Body of pancreas (tissue), 4 donors: Measurements from ENCODE around the gene PTPRN2. TPM values are rescaled to one million over a fixed set of nuclear protein-coding genes. Genes with fewer than 3 reads are reported as not detected.

Source experiments
- ATAC-seq: fragments of 150-250 bp; one replicate; pipeline ENCODE4 v1.9.1; 2016
- DNase-seq, 4 donors: peaks; one replicate each; pipeline ENCODE4 v3.0.0-alpha.2; 2019
- H3K27ac ChIP-seq, 4 donors: fragments of 200-600 bp; sonication (generic); 1 replicate in 3 of 4; 2 replicates in 1 of 4; pipeline versions ENCODE4 v1.5.1 to v1.6.1; 2016 to 2019; ENCODE audit warnings: mild to moderate bottlenecking in 1 of 4, mixed read lengths in 1 of 4, moderate library complexity in 1 of 4
- H3K27me3 ChIP-seq, 2 donors: fragments of 200-600 bp; sonication (generic); one replicate each; pipeline ENCODE4 v1.6.0; 2016; ENCODE audit warnings: mild to moderate bottlenecking in 1 of 2
- H3K36me3 ChIP-seq, 2 donors: fragments of 200-600 bp; sonication (generic); replicated peaks in 1 of 2; 2 replicates each; pipeline ENCODE4 v1.5.1; 2016; ENCODE audit warnings: low read depth in 2 of 2; ENCODE audit not compliant: insufficient read depth in 1 of 2
- H3K4me1 ChIP-seq: fragments of 200-600 bp; sonication (generic); one replicate; pipeline ENCODE4 v1.6.0; 2016
- H3K4me3 ChIP-seq, 2 donors: fragments of 200-600 bp; sonication (generic); 1 replicate in 1 of 2; 2 replicates in 1 of 2; pipeline ENCODE4 v1.5.1; 2016 to 2019
- H3K9me3 ChIP-seq, 3 donors: fragments of 200-600 bp; sonication (generic); 1 replicate in 2 of 3; 2 replicates in 1 of 3; pipeline ENCODE4 v1.5.1; 2016
- POLR2A ChIP-seq, 3 donors: fragments of 450-650 bp; IDR thresholded peaks; one replicate each; pipeline ENCODE4 v1.6.1; 2016; ENCODE audit warnings: antibody characterized with exemption in 3 of 3, mild to moderate bottlenecking in 2 of 3
- WGBS, 2 donors: methylation state at CpG; one replicate each; pipeline ENCODE4 v1.1.5; 2017; 5-methylcytosine and 5-hydroxymethylcytosine counted together
- intact Hi-C: fragments of 100-400 bp; cut with DNase I; formaldehyde crosslinking; loops from one replicate; pipeline ENCODE4 v1.15.1; 2023
- total RNA-seq, 2 donors: library from RNA; depleted of rRNA; stranded (reverse); fragments of >200 nt; gene quantifications; one replicate each; pipeline ENCODE4 v1.1.0, GENCODE V29; 2016
- TF ChIP-seq, protein P1 (sequence below), 7 experiments: fragments of 450-650 bp in 4 of 7; fragments of 200-600 bp in 3 of 7; sonication (generic) in 3 of 7; IDR thresholded peaks; one replicate each; pipeline ENCODE4 v1.5.1; 2016 to 2019; ENCODE audit warnings: antibody characterized with exemption in 7 of 7

PTPRN2 gene
- total RNA-seq, 2 donors from 2014 or later = 31.6 to 76.1 TPM

DNA sequence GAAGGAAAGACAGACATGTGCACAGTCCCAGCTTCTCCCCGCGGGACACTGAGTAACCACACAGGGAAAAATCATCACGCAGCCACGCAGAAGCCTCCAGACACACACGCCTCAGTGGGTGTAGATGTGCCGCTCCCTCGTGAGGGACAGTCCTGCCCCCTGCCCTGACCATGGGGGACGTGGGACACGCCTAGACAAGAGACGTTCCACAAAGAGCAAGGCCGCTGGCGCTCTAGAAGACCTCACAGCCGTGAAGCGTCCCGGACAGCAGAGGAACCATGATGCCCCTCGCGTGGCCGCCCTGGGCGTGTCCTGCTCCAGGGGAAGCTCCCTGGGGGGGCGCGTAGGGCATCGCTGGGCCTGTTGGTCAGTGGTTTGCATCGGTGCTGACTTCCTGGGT lies 1040.0 kb downstream of the PTPRN2 start:
- Histone ChIP-seq H3K4me1 (no peaks in the 10 kb centered on the region), H3K4me3 (no peak overlapping the region), H3K27ac (no peak overlapping the region), H3K36me3 (no peaks in the 10 kb centered on the region), H3K9me3 (no peaks in the 10 kb centered on the region), H3K27me3 (no peaks in the 10 kb centered on the region)
- intact Hi-C loops = no loop called here
- 91 to 98% methylated on average over 19 to 21 of the region's 23 CpGs for WGBS, 2 donors
- DNase-seq (no peak), ATAC-seq (no peak)
- no peak for TF ChIP-seq POLR2A (IDR thresholded peaks at IDR 0.05)
- TF ChIP-seq, protein P1, sequence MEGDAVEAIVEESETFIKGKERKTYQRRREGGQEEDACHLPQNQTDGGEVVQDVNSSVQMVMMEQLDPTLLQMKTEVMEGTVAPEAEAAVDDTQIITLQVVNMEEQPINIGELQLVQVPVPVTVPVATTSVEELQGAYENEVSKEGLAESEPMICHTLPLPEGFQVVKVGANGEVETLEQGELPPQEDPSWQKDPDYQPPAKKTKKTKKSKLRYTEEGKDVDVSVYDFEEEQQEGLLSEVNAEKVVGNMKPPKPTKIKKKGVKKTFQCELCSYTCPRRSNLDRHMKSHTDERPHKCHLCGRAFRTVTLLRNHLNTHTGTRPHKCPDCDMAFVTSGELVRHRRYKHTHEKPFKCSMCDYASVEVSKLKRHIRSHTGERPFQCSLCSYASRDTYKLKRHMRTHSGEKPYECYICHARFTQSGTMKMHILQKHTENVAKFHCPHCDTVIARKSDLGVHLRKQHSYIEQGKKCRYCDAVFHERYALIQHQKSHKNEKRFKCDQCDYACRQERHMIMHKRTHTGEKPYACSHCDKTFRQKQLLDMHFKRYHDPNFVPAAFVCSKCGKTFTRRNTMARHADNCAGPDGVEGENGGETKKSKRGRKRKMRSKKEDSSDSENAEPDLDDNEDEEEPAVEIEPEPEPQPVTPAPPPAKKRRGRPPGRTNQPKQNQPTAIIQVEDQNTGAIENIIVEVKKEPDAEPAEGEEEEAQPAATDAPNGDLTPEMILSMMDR (IDR thresholded peaks at IDR 0.05) = no peak

DNA sequence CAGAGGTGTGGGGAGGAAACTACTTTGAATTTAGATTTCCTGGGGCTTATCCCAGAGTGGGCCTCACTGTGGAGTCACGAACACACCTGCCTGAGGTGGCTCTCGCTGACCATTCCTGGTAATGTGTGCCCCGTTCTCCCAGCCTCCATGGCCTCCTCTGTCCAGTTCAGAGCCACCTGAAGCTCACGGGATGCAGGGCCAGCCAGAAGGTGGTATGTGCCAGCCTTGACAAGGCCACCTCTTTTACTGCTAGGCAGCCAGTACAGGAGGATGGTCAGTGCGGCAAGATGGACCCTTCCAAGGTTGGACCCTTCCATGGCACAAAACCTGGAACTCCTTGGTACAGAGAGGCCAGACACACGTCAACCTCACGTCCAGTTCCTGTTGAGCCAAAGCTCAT lies 1040.5 kb downstream of the PTPRN2 start:
- Histone ChIP-seq H3K27ac (no peak overlapping the region), H3K9me3 (no peaks in the 10 kb centered on the region), H3K36me3 (no peaks in the 10 kb centered on the region), H3K4me3 (no peak overlapping the region), H3K27me3 (no peaks in the 10 kb centered on the region), H3K4me1 (no peaks in the 10 kb centered on the region)
- TF ChIP-seq POLR2A (IDR thresholded peaks at IDR 0.05) = no peak
- TF ChIP-seq, protein P1 (IDR thresholded peaks at IDR 0.05) = no peak
- no peak for ATAC-seq
- 90 to 94% methylated on average over 5 to 7 of the region's 7 CpGs for WGBS, 2 donors
- intact Hi-C loops = no loop called here
- DNase-seq = no peak

GRCh38 chr7:157545681-157546060 lies 1042.0 kb downstream of the PTPRN2 start:
- no peak overlapping the region for H3K4me3 ChIP-seq
- no peaks in the 10 kb centered on the region for H3K4me1 ChIP-seq
- H3K27me3 ChIP-seq = no peaks in the 10 kb centered on the region
- WGBS, 2 donors = 91 to 95% methylated on average over 17 of the region's 17 CpGs
- no peak for DNase-seq
- no peaks in the 10 kb centered on the region for H3K9me3 ChIP-seq
- H3K36me3 ChIP-seq = no peaks in the 10 kb centered on the region
- no peak for ATAC-seq
- H3K27ac ChIP-seq = no peak overlapping the region
- TF ChIP-seq, protein P1 (IDR thresholded peaks at IDR 0.05) = no peak
- TF ChIP-seq POLR2A (IDR thresholded peaks at IDR 0.05) = no peak
- intact Hi-C loops = no loop called here

- intact Hi-C loops = no loop called here
- H3K4me3 ChIP-seq = no peak overlapping the region
- no peaks in the 10 kb centered on the region for H3K27me3 ChIP-seq
- no peak overlapping the region for H3K27ac ChIP-seq
- H3K4me1 ChIP-seq = no peaks in the 10 kb centered on the region
- DNase-seq (no peak), ATAC-seq (no peak)
- TF ChIP-seq, protein P1 (IDR thresholded peaks at IDR 0.05) = no peak
- TF ChIP-seq POLR2A (IDR thresholded peaks at IDR 0.05) = no peak
- 83 to 84% methylated on average over 17 of the region's 17 CpGs for WGBS, 2 donors
- H3K36me3 ChIP-seq = no peaks in the 10 kb centered on the region
- no peaks in the 10 kb centered on the region for H3K9me3 ChIP-seq
These were observed 1042.5 kb downstream of the PTPRN2 start for GRCh38 chr7:157544980-157545680.

GRCh38 chr7:157544226-157544625 lies 1043.4 kb downstream of the PTPRN2 start:
- WGBS, 2 donors = 87 to 92% methylated on average over 19 of the region's 19 CpGs
- Histone ChIP-seq H3K27me3 (no peaks in the 10 kb centered on the region), H3K36me3 (no peaks in the 10 kb centered on the region), H3K4me1 (no peaks in the 10 kb centered on the region), H3K9me3 (no peaks in the 10 kb centered on the region), H3K27ac (no peak overlapping the region), H3K4me3 (no peak overlapping the region)
- DNase-seq (no peak), ATAC-seq (no peak)
- no peak for TF ChIP-seq POLR2A (IDR thresholded peaks at IDR 0.05)
- TF ChIP-seq, protein P1 (IDR thresholded peaks at IDR 0.05) = no peak
- intact Hi-C loops = no loop called here
